HAP-1 (cell line): Measurements from ENCODE around the gene PALM.
"Not testable (repeated sequence)": the region's sequence is repeated elsewhere in the genome, so short reads cannot be mapped to it uniquely, and the experiment has no call there.

ENCODE experiments used
- DNase-seq, 2 experiments: peaks; one replicate each; pipeline ENCODE4 v3.0.0-alpha.2; 2016 to 2020; ENCODE audit warnings: low spot score in 2 of 2
- H3K27me3 ChIP-seq: fragments of 250-450 bp; sonication (Bioruptor Pico); 2 replicates; pipeline ENCODE4 v1.5.1; 2020; ENCODE audit warnings: low read depth, mild to moderate bottlenecking, moderate library complexity
- H3K36me3 ChIP-seq: fragments of 250-450 bp; sonication (Bioruptor Pico); replicated peaks from 2 replicates; pipeline ENCODE4 v1.5.1; 2020; ENCODE audit warnings: mild to moderate bottlenecking
- H3K4me1 ChIP-seq: fragments of 250-450 bp; sonication (Bioruptor Pico); 2 replicates; pipeline ENCODE4 v1.5.1; 2020; ENCODE audit warnings: mild to moderate bottlenecking
- H3K4me3 ChIP-seq: fragments of 250-450 bp; sonication (Bioruptor Pico); 2 replicates; pipeline ENCODE4 v1.5.1; 2020; ENCODE audit warnings: mild to moderate bottlenecking, moderate library complexity
- H3K9me3 ChIP-seq: fragments of 250-450 bp; sonication (Bioruptor Pico); 2 replicates; pipeline ENCODE4 v1.5.1; 2020; ENCODE audit warnings: mild to moderate bottlenecking, moderate library complexity
- in situ Hi-C: fragments of 300-500 bp; cut with MboI; formaldehyde crosslinking; loops from 3 replicates; pipeline ENCODE4 v1.14.3; 2020; ENCODE audit warnings: low sequenced_read_pairs, inconsistent platforms, mixed read lengths

The PALM gene

GRCh38 chr19:686589-687297 is 22.0 kb upstream of the PALM start:
- H3K4me3 ChIP-seq = no peak overlapping the region
- H3K4me1 ChIP-seq = no peaks in the 10 kb centered on the region
- H3K9me3 ChIP-seq = no peaks in the 10 kb centered on the region
- in situ Hi-C loops = no loop called here
- no peaks in the 10 kb centered on the region for H3K36me3 ChIP-seq
- H3K27me3 ChIP-seq = no peaks in the 10 kb centered on the region
- no peak for DNase-seq

DNA sequence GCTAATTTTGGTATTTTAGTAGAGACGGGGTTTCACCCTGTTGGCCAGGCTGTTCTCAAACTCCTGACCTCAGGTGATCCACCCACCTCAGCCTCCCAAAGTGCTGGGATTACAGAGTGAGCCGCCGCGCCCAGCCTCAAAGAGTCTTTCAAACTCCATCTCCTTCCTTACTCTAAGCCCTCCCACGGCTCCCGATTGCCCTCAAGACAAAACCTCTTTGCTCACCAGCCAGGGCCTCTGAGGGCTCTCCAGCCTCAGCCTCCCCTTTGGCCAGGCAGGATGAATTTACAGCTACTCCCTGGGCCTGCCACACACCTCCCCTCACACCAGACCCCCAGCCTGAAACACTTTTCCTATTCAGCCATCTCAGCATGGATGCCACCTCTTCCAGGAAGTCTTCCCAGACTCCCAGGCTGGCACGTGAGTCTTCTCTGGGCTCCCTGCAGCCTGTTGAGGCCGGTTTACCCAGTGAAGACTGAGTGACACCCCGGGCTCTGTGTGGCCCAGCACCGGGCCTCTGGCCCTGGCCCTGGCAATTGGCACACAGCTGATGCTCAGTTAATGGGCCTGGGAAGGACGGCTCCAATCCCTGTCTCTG is 21.1 kb upstream of the PALM start:
- Histone ChIP-seq H3K9me3 (no peaks in the 10 kb centered on the region), H3K36me3 (no peaks in the 10 kb centered on the region), H3K4me3 (no peak overlapping the region), H3K4me1 (no peaks in the 10 kb centered on the region), H3K27me3 (no peaks in the 10 kb centered on the region)
- no peak for DNase-seq
- in situ Hi-C loops = no loop called here

- Histone ChIP-seq H3K4me1 (no peaks in the 10 kb centered on the region), H3K36me3 (no peaks in the 10 kb centered on the region), H3K4me3 (no peak overlapping the region), H3K27me3 (no peaks in the 10 kb centered on the region), H3K9me3 (no peaks in the 10 kb centered on the region)
- no peak for DNase-seq
- in situ Hi-C loops = no loop called here
Measured at GRCh38 chr19:688214-688613, 20.5 kb upstream of the PALM start.

DNA sequence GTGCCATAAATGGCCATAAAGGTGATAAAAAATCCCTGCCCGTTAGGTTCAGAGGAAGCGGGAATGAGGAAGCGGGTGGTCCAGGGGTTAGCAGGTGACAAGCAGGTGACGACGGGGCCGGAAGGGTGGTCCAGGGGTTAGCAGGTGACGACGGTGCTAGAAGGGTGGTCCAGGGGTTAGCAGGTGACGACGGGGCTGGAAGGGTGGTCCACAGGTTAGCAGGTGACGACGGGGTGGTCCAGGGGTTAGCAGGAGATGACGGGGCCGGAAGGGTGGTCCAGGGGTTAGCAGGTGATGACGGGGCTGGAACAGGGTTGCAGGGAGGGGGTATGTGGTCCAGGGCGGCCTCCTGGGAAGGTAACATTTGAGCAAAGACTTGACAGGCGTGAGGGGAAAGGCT is 19.7 kb upstream of the PALM start:
- Histone ChIP-seq H3K4me3 (no peak overlapping the region), H3K27me3 (no peaks in the 10 kb centered on the region), H3K9me3 (no peaks in the 10 kb centered on the region), H3K4me1 (no peaks in the 10 kb centered on the region), H3K36me3 (no peaks in the 10 kb centered on the region)
- DNase-seq = no peak
- in situ Hi-C loops = no loop called here

- H3K36me3 ChIP-seq = no peaks in the 10 kb centered on the region
- H3K27me3 ChIP-seq = peaks cover 6% of the 10 kb centered on the region; the same call in 1 of the 2 replicates
- no peaks in the 10 kb centered on the region for H3K4me1 ChIP-seq
- no peaks in the 10 kb centered on the region for H3K9me3 ChIP-seq
- no peak for DNase-seq
- no peak overlapping the region for H3K4me3 ChIP-seq
- in situ Hi-C loops = no loop called here
Measured at GRCh38 chr19:690203-690602, 18.5 kb upstream of the PALM start.

DNA sequence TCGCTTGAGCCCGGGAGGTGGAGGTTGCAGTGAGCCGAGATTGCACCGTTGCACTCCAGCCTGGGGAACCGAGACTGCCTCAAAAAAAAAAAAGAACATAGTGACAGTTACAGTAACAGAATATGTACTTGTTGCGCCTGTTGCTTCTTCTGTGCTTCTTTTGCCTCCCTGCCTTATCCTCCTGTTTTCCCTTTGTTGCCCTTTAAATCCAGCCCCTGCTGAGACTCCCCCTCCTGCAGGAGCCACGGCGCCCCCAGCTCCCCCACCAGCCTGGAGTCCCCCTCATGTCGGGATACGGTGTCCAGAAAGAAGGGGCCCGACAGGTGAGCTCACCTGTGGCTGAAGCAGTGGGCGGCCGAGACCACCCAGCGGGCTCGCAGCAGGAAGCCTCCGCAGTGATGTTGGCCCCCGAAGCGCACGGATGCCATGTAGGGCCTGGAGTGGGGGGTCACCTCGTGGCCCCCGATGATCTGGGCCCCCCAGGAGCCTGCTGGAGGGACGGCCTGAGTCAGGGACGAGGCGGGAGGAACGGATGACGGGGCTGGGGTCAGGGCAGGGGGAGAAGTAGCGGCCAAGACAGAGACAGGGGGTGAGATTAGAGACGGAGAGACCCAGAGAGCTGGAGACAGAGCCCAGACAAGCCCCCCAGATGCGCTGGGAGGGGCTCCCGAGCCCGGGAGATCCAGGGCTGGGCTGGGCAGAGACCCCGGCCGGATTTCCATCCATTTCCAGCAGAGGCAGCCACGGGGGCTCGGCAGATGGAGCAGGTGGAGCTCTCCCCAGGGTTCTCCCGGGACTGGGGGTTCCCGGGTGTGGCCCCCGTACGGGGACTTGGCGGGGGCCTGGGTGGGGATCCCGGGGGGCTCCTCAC is 14.0 kb upstream of the PALM start:
- in situ Hi-C loops = no loop called here

GRCh38 chr19:695352-695949 is 13.3 kb upstream of the PALM start, which contains the start of gene PRSS57:
Gene PRSS57 (minus strand): TSS chr19:695452. CDS start chr19:695430, 22 bp downstream.
- Histone ChIP-seq H3K36me3 (no peaks in the 10 kb centered on the region), H3K27me3 (peaks cover 11% of the 10 kb centered on the region), H3K9me3 (no peaks in the 10 kb centered on the region), H3K4me3 (no peak within 1 kb of the TSS), H3K4me1 (no peaks in the 10 kb centered on the region)
- no peak for DNase-seq
- in situ Hi-C loops = no loop called here

More for the DNA sequence above, 14.0 kb upstream of the PALM start:
- Histone ChIP-seq H3K36me3 (no peaks in the 10 kb centered on the region), H3K27me3 (peaks cover 11% of the 10 kb centered on the region), H3K9me3 (no peaks in the 10 kb centered on the region), H3K4me3 (no peak overlapping the region), H3K4me1 (no peaks in the 10 kb centered on the region)
- no peak for DNase-seq

DNA sequence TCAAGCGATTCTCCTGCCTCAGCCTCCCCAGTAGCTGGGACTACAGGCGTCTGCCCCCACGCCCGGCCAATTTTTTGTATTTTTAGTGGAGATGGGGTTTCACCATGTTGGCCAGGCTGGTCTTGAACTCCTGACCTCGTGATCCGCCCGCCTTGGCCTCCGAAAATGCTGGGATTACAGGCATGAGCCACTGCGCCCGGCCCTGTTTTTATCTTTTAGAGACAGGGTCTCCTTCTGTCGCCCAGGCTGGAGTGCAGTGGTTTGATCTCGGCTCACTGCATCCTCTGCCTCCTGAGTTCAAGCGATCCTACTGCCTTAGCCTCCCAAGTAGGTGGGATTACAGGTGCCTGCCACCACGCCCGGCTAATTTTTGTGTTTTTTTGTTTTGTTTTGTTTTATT is 10.2 kb upstream of the PALM start:
- DNase-seq, H3K9me3 ChIP-seq, in situ Hi-C loops, H3K4me3 ChIP-seq, H3K36me3 ChIP-seq, H3K4me1 ChIP-seq: not testable (repeated sequence)
- H3K27me3 ChIP-seq = peaks cover 11% of the 10 kb centered on the region

DNA sequence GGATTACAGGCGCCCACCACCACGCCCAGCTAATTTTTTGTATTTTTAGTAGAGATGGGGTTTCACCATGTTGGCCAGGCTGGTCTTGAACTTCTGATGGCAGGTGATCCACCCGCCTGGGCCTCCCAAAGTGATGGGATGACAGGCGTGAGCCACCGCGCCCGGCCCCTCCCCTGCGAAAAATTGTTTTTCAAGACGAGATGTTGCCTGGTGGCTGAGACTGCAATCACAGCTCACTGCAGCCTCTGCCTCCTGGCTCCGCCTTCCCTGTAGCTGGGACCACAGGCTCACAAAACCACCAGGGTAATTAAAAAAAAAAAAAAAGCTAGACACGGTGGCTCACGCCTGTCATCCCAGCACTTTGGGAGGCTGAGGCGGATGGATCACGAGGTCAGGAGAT is 8.8 kb upstream of the PALM start:
- H3K36me3 ChIP-seq, DNase-seq, H3K4me1 ChIP-seq, H3K9me3 ChIP-seq, H3K4me3 ChIP-seq, H3K27me3 ChIP-seq, in situ Hi-C loops: not testable (repeated sequence)

DNA sequence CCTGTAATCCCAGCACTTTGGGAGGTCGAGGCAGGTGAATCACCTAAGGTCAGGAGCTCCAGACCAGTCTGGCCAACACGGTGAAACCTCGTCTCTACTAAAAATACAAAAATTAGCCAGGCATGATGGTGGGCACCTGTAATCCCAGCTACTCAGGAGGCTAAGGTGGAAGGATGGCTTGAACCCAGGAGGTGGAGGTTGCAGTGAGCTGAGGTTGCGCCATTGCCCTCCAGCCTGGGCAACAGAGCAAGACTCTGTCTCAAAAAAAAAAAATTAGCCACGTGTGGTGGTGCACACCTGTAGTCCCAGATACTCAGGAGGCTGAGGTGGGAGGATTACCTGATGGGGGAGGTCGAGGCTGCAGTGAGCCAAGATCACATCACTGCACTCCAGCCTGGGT is 5.9 kb upstream of the PALM start:
- H3K4me3 ChIP-seq = peak overlapping the region; percentile 35; the same call in 1 of the 2 replicates
- H3K4me1 ChIP-seq, H3K9me3 ChIP-seq, in situ Hi-C loops, H3K36me3 ChIP-seq, H3K27me3 ChIP-seq, DNase-seq: not testable (repeated sequence)

GRCh38 chr19:703329-703650 is 5.4 kb upstream of the PALM start:
- Histone ChIP-seq H3K36me3 (no peaks in the 10 kb centered on the region), H3K4me1 (peaks cover 1% of the 10 kb centered on the region), H3K4me3 (peak overlapping the region; percentile 35), H3K9me3 (no peaks in the 10 kb centered on the region), H3K27me3 (no peaks in the 10 kb centered on the region)
- in situ Hi-C loops = no loop called here
- no peak for DNase-seq

- in situ Hi-C loops = no loop called here
- Histone ChIP-seq H3K9me3 (no peaks in the 10 kb centered on the region), H3K4me3 (peak overlapping the region; percentile 35), H3K4me1 (peaks cover 3% of the 10 kb centered on the region), H3K36me3 (no peaks in the 10 kb centered on the region), H3K27me3 (no peaks in the 10 kb centered on the region)
- peak; percentile 77 to 96 for DNase-seq
Measured at GRCh38 chr19:703651-704446, 4.9 kb upstream of the PALM start.

- in situ Hi-C loops = no loop called here
- H3K4me1 ChIP-seq = peaks cover 3% of the 10 kb centered on the region
- no peaks in the 10 kb centered on the region for H3K27me3 ChIP-seq
- no peaks in the 10 kb centered on the region for H3K9me3 ChIP-seq
- peak overlapping the region; percentile 12; the same call in 1 of the 2 replicates for H3K4me3 ChIP-seq
- no peak for DNase-seq
- H3K36me3 ChIP-seq = no peaks in the 10 kb centered on the region
Measured at GRCh38 chr19:704447-704741, 4.3 kb upstream of the PALM start.
